ENCODE data around the gene HIRIP3. TPM values are rescaled to one million over a fixed set of nuclear protein-coding genes. Genes with fewer than 3 reads are reported as not detected.
A peak's percentile ranks its signal among the peaks of the same experiment; 100 is the strongest.

The HIRIP3 gene
- total and polyA plus RNA-seq, 2 donors (not counting 3 experiments of a cell fraction or from before 2014, with no cell fraction given), result 6.7 to 8.6 TPM

DNA sequence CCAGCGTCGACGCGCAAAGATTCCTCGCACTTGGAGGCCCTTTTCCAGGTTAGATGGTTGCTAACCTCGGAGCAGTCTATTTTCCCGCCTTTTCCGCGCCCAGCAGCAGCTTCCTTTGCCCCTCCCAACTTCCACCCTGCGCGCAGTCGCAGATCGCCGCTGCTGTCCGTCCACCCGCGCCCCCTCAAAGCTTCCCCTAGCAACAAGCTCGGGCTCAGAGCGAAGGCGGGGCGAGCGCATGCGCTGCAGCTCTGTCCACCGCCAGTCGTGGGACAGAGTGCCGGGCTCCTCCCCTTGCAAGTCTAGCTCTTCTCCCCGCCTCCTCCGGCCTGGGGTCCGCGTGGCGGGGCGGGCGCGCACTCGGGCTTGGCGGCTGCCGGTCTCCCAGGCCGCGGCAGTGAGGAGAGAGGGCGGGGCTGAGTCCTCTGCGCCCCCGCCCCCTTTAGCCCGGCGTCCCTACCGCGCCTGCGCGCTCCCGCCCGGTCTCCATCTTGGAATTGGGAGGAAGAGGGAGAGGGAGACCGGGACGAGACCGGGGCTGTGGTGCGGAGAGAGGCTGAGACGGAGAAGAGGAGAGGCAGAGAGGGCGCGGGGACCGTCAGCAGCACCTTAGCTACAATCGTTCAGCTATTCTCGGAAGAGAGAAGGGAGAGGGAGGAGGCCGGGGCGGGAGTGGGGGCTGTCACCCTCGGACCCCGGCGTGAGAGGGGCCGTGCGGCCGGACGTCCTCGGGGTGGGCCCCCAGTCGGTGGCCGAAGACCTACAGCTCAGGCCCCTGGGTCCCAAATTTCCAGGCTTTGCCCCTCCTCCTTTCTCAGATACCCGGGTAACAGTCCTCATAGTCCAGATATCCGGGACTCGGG is 21.8 kb downstream of the HIRIP3 start, which contains the start of gene TAOK2:
Gene TAOK2 (plus strand): TSS at position 485 of the 863 bp plus-strand sequence. CDS start 3,905 bp downstream, outside the sequence.
- Histone ChIP-seq H3K27me3 (ENCODE audit: control insufficient read depth in 2 of 2, insufficient read depth in 2 of 2, low read length in 2 of 2) (no peaks in the 10 kb centered on the region), H3K9me1 (replicated peaks; ENCODE audit: control insufficient read depth, extremely low read depth, insufficient read depth, low read length) (no peaks in the 10 kb centered on the region), H3K9me3 (replicated peaks; ENCODE audit: control insufficient read depth, insufficient read depth, low read length) (no peaks in the 10 kb centered on the region), H3K79me2 (ENCODE audit: control insufficient read depth, insufficient read depth, low read length) (peaks cover 49% of the 10 kb centered on the region), H3K4me2 (ENCODE audit: insufficient read depth, low read length) (peak within 1 kb of the TSS; percentile 98), H3K27ac (ENCODE audit: insufficient read depth, low read depth, low read length) (peak within 1 kb of the TSS; percentile 81), H3K36me3 (ENCODE audit: control insufficient read depth in 2 of 2, extremely low read depth in 1 of 2, insufficient read depth in 2 of 2, low read length in 2 of 2) (peaks cover 8 to 21% of the 10 kb centered on the region in 2 experiments), H3K4me3 (replicated peaks in 1 of 3; ENCODE audit: insufficient read depth in 1 of 3, low read depth in 1 of 3, low read length in 3 of 3) (peak within 1 kb of the TSS; percentile 79 to 95 (median 94)), H2AFZ (ENCODE audit: low read depth, low read length) (peak within 1 kb of the TSS; percentile 24), H4K20me1 (replicated peaks; ENCODE audit: control insufficient read depth, extremely low read depth, insufficient read depth, low read length) (no peaks in the 10 kb centered on the region), H3K4me1 (ENCODE audit: control insufficient read depth, extremely low read depth, insufficient read depth, low read length) (peaks cover 38% of the 10 kb centered on the region), H3K9ac (replicated peaks; ENCODE audit: extremely low read depth, insufficient read depth, low read length) (peak within 1 kb of the TSS; percentile 93)
- DNase-seq (ENCODE audit: low read depth, low spot score) (peak; percentile 100), FAIRE-seq (peak; percentile 95)
- CTCF ChIA-PET, result interaction anchor here (0.6 to 2.3 kb wide), 12 partner anchors 11 to 166 kb away, joined by 3 to 17 read pairs (median 4); partner anchors contain the start of genes CDIPT, KCTD13 and TMEM219
- TF ChIP-seq EZH2 (IDR thresholded peaks at IDR 0.05; ENCODE audit: borderline replicate concordance, low read depth, low read length, severe bottlenecking) (no peak), POLR2A (IDR thresholded peaks at IDR 0.05; ENCODE audit: low read depth, low read length) (peak; percentile 89), GATA2 (IDR thresholded peaks at IDR 0.05; ENCODE audit: insufficient read depth, insufficient read length, low read depth, low read length) (no peak), POLR2AphosphoS5 (IDR thresholded peaks at IDR 0.05; ENCODE audit: insufficient read depth, low read depth, low read length) (peak; percentile 93), FOS (IDR thresholded peaks at IDR 0.05; ENCODE audit: borderline replicate concordance, insufficient read depth, low read length) (no peak), MYC (IDR thresholded peaks at IDR 0.05; ENCODE audit: low read depth, low read length) (no peak), JUN (IDR thresholded peaks at IDR 0.05; ENCODE audit: borderline replicate concordance, insufficient read depth, insufficient read length, low read depth) (no peak)
- TF ChIP-seq, protein P1, sequence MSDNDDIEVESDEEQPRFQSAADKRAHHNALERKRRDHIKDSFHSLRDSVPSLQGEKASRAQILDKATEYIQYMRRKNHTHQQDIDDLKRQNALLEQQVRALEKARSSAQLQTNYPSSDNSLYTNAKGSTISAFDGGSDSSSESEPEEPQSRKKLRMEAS (IDR thresholded peaks at IDR 0.05; ENCODE audit: insufficient read depth, insufficient read length), result peak; percentile 81
- TF ChIP-seq, protein P2, sequence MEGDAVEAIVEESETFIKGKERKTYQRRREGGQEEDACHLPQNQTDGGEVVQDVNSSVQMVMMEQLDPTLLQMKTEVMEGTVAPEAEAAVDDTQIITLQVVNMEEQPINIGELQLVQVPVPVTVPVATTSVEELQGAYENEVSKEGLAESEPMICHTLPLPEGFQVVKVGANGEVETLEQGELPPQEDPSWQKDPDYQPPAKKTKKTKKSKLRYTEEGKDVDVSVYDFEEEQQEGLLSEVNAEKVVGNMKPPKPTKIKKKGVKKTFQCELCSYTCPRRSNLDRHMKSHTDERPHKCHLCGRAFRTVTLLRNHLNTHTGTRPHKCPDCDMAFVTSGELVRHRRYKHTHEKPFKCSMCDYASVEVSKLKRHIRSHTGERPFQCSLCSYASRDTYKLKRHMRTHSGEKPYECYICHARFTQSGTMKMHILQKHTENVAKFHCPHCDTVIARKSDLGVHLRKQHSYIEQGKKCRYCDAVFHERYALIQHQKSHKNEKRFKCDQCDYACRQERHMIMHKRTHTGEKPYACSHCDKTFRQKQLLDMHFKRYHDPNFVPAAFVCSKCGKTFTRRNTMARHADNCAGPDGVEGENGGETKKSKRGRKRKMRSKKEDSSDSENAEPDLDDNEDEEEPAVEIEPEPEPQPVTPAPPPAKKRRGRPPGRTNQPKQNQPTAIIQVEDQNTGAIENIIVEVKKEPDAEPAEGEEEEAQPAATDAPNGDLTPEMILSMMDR (IDR thresholded peaks at IDR 0.05; ENCODE audit: extremely low read depth in 1 of 2, insufficient read depth in 1 of 2, low read depth in 1 of 2, low read length in 2 of 2), result no peak
- intact Hi-C loops (cut with micrococcal nuclease), result loop anchor here (1.0 to 5.0 kb wide), 6 partner anchors 11 to 166 kb away; partner anchors contain the start of genes CDIPT, INO80E, KCTD13 and MAZ
- no TSS peak for BruUV-seq (replicated peaks)
- dilution Hi-C loops (cut with MboI; ENCODE audit: extremely low pct_ligation_motif_present, low sequenced_read_pairs), result no loop called here
- POLR2A ChIA-PET, result interaction anchor here (0.5 to 1.4 kb wide), 12 partner anchors 11 to 183 kb away, joined by 3 to 14 read pairs (median 3); partner anchors contain the start of genes ASPHD1, KCTD13, KIF22 and SEZ6L2
